ENCODE data around the gene SSTR3. TPM values are rescaled to one million over a fixed set of nuclear protein-coding genes. Genes with fewer than 3 reads are reported as not detected.
A peak's percentile ranks its signal among the peaks of the same experiment; 100 is the strongest.

Gene SSTR3
- total and polyA plus RNA-seq, 9 donors, result 1.6 to 9.2 (median 4.9) TPM

- Histone ChIP-seq H3K27me3 (no peaks in the 10 kb centered on the region), H3K36me3 (no peaks in the 10 kb centered on the region), H3K27ac (peak overlapping the region; percentile 46 to 89), H3K4me3 (peak overlapping the region; percentile 41), H3K4me1 (ENCODE audit: insufficient read depth) (peaks cover 17% of the 10 kb centered on the region), H3K9me3 (no peaks in the 10 kb centered on the region)
- 1 to 3% (median 2%) methylated on average over 49 to 51 of the region's 51 CpGs for WGBS, 3 donors
- intact Hi-C loops (cut with DNase I), result loop anchor here in 2 of 4 donors (2.0 to 5.0 kb wide), 2 partner anchors 32 to 176 kb away; no protein-coding TSS in a partner anchor
- TF ChIP-seq EP300 (IDR thresholded peaks at IDR 0.05) (no peak), POLR2A (IDR thresholded peaks at IDR 0.05) (no peak), CTCF (IDR thresholded peaks at IDR 0.05) (peak; percentile 50 to 83 (median 63))
- DNase-seq, result peak; percentile 81 to 91 (median 89)
Observed at GRCh38 chr22:37198258-37199102, 13.8 kb downstream of the SSTR3 start.

GRCh38 chr22:37197451-37198257 is 14.6 kb downstream of the SSTR3 start:
- no peaks in the 10 kb centered on the region for H3K27me3 ChIP-seq
- intact Hi-C loops (cut with DNase I), result loop anchor here in 3 of 4 donors (2.0 to 5.0 kb wide), 2 partner anchors 31 to 175 kb away; no protein-coding TSS in a partner anchor
- DNase-seq, result peak; percentile 66 to 81 (median 78)
- H3K4me3 ChIP-seq, result no peak overlapping the region
- H3K36me3 ChIP-seq, result no peaks in the 10 kb centered on the region
- H3K9me3 ChIP-seq, result no peaks in the 10 kb centered on the region
- H3K27ac ChIP-seq, result peak overlapping the region; percentile 46 to 89
- TF ChIP-seq EP300 (IDR thresholded peaks at IDR 0.05) (no peak), POLR2A (IDR thresholded peaks at IDR 0.05) (no peak), CTCF (IDR thresholded peaks at IDR 0.05) (no peak)
- H3K4me1 ChIP-seq (ENCODE audit: insufficient read depth), result peaks cover 18% of the 10 kb centered on the region
- WGBS, 3 donors, result 21 to 28% (median 23%) methylated on average over 12 of the region's 12 CpGs

- DNase-seq, result peak; percentile 92 to 94 (median 92)
- peaks cover 18% of the 10 kb centered on the region for H3K4me1 ChIP-seq (ENCODE audit: insufficient read depth)
- H3K27me3 ChIP-seq, result no peaks in the 10 kb centered on the region
- no peak overlapping the region for H3K4me3 ChIP-seq
- peak overlapping the region; percentile 46 to 89 for H3K27ac ChIP-seq
- no peaks in the 10 kb centered on the region for H3K9me3 ChIP-seq
- 27 to 33% (median 27%) methylated on average over 14 of the region's 14 CpGs for WGBS, 3 donors
- peak in 1 of 3 donors; percentile 32 for TF ChIP-seq CTCF (IDR thresholded peaks at IDR 0.05)
- TF ChIP-seq EP300 (IDR thresholded peaks at IDR 0.05), result no peak
- no peaks in the 10 kb centered on the region for H3K36me3 ChIP-seq
- intact Hi-C loops (cut with DNase I), result loop anchor here in 2 of 4 donors (2.0 to 5.0 kb wide), 2 partner anchors 30 to 174 kb away; no protein-coding TSS in a partner anchor
Observed at GRCh38 chr22:37196539-37197450, 15.5 kb downstream of the SSTR3 start.

Data from ovary (tissue), 9 donors.